Fibroblast of mammary gland (primary cell): ENCODE measurements around the gene ZNF425.

ENCODE experiments used
- DNase-seq: peaks from one replicate; pipeline ENCODE4 v3.0.0-alpha.2; 2010; ENCODE audit warnings: low read depth
- H3K4me3 ChIP-seq: 2 replicates; pipeline ENCODE4 v1.5.1; 2011; ENCODE audit warnings: low read depth, mild to moderate bottlenecking, low read length, moderate library complexity; ENCODE audit not compliant: control insufficient read depth
- TF ChIP-seq, protein P1 (sequence below): conservative IDR thresholded peaks from 2 replicates; pipeline ENCODE4 v1.5.1; 2011; ENCODE audit warnings: low read depth, low read length, inconsistent platforms; ENCODE audit not compliant: control insufficient read depth, insufficient read depth

The ZNF425 gene, protein sequence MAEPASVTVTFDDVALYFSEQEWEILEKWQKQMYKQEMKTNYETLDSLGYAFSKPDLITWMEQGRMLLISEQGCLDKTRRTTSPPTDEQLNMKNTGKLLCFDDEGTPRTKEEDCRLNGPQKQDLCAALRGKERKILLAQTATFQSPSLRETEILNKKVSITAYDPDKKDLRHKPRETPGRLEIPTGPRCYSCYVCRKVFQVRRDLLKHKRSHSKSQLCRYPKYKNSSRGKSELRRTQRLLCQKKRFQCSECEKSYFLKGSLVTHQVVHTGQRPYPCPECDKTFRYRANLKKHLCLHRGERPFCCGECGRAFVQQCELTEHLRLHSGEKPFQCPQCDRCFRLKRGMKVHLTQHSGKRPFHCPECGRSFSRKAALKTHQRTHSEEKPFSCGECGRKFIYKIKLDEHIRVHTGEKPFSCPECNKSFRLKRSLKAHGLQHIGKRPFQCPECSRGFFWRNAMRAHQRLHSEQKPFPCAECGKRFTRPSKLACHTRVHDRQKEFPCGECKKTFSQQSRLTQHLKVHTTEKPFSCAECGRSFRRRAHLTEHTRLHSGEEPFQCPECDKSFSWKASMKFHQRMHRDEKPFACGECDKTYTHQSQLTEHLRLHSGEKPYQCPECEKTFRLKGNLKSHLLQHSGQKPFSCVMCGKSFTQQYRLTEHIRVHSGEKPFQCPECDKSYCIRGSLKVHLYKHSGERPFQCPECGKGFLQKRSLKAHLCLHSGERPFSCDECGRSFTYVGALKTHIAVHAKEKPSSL

DNA sequence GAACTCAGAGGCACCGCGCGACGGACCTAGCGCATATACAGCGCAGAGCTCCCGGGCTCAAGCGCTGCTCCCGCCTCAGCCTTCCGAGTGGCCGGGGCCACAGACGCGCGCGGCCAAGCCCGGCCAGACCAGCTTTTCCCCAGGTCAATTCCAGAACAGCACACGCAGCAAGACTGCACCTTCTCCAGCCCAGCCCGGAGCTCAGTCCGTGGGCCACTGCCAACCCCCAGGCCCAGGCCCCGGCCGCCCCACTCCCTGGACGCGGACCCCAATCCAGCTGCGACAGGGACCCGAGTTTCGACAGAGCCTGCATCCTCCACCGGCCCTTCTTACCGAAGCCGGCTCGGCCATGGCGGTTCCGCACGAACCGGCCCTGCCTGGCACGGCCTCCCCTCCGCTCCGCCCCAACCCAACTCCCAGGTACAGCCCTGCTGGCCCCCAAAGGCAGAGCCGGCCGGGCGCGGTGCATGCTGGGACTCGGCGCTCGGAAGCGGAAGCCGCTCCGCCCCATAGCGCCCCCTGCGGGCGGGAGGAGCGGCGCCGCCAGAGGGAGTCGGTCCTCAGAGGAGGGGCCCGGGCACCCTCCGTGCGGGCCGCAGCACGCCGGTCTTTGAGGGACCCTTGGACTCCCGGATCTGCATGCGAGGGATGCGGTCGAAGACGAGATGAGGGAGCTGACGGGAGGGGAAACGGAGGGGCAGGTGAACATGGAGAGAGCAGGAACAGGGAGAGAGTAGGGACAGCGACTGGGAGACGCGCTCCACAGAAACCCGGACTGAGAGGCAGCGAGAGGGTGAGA is at the start of gene ZNF425:
Gene ZNF425, minus strand, starts transcription at position 462 of the 799 bp plus-strand sequence. Its CDS starts 111 bp downstream, at position 351.
- DNase-seq, result peak; percentile 85
- TF ChIP-seq, protein P1, sequence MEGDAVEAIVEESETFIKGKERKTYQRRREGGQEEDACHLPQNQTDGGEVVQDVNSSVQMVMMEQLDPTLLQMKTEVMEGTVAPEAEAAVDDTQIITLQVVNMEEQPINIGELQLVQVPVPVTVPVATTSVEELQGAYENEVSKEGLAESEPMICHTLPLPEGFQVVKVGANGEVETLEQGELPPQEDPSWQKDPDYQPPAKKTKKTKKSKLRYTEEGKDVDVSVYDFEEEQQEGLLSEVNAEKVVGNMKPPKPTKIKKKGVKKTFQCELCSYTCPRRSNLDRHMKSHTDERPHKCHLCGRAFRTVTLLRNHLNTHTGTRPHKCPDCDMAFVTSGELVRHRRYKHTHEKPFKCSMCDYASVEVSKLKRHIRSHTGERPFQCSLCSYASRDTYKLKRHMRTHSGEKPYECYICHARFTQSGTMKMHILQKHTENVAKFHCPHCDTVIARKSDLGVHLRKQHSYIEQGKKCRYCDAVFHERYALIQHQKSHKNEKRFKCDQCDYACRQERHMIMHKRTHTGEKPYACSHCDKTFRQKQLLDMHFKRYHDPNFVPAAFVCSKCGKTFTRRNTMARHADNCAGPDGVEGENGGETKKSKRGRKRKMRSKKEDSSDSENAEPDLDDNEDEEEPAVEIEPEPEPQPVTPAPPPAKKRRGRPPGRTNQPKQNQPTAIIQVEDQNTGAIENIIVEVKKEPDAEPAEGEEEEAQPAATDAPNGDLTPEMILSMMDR, result peak; percentile 56
- peak within 1 kb of the TSS; percentile 96 for H3K4me3 ChIP-seq

DNA sequence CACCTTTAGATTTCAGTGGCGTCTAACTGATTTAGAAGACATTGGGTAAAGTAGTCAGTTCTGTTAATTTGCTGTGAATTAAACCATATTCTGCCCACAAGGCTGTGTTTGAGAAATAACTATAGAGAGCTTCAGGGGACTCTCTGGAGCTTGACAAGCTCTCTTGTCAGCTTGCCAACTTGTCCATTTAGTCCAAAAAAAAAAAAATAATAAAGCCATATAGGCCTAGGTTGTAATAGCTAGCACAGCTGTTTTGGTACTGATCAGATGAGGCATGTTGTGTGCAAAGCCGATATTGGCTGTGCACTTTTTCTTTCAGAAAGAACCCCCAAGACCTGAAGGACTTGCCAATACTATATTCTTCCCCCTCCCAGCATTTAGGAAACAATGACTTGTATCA is 49.0 kb upstream of the ZNF425 start:
- TF ChIP-seq, protein P1, result no peak
- DNase-seq, result no peak
- H3K4me3 ChIP-seq, result no peak overlapping the region

DNA sequence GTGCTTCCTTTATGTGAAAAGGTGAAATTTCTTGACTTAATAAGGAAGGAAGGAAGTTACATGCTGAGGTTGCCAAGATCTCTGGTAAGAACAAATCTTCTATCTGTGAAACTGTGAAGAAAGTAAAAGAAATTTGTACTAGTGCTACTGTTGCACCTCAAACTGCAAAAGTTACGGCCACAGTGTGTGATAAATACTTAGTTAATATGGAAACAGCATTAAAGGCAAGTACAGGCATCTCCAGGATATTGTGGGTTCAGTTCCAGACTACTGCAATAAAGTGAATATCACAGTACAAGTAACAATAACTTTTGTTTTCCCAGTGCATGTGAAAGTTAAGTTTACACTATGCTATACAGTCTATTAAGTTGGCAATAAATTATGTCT is 46.4 kb upstream of the ZNF425 start:
- TF ChIP-seq, protein P1, result no peak
- H3K4me3 ChIP-seq, result no peak overlapping the region
- no peak for DNase-seq

DNA sequence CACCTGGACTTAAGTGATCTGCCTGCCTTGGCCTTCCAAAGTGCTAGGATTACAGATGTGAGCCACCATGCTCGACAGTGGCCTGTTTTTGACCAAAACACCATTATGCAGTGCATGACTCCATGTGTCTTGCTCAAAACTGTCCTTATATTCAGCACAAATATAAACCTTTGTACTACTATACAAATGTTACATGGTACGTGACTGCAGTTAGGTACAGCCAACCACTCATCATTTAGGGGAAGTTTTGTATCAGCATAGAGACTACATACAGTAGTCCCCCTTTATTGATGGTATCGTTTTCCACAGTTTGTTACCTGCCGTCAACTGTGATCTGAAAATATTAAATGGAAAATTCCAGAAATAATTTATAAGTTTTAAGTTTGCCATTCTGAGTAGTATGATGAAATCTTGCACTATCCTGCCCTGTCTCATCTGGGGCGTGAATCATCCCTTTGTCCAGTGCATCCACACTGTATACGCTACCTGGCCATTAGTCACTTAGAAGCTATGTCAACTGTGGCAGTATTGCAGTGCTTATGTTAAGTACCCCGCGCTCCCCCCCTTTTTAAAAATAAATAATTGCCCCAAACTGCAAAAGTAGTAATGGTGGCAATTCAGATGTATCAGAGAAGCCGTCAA is 45.9 kb upstream of the ZNF425 start:
- no peak overlapping the region for H3K4me3 ChIP-seq
- peak; percentile 32 for DNase-seq
- TF ChIP-seq, protein P1, result no peak

DNA sequence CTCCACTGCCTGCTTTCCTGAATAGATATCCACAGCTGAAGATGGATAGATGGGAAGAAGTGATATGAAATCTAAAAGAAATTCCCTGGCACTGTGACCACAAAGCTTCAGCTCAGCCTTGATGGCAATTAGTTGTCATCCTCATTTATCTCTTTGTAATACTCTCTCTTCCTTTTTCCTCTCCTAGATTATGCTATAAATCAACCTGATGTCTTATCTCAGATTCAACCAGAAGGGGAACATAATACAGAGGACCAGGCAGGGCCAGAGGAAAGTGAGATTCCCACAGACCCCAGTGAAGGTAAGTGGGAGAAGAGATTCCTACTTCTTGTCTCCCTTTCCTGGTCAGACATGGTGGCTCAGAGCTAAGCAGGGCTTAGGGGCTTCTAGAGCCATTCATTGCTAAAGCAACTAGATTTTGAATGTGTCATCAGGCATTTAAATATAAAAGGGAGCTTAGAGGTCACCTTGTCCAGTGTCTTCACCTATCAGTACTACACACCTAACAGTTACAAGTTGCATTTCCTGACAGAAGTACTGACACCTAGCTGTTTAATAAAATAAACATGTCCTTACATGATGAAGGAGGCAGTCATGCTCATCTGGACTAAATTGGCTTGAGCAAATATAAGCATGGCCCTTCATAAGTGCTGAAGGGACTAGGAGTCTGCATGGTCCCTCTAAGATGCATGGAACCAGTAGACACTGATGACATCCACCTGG is 40.7 kb upstream of the ZNF425 start:
- no peak for DNase-seq
- TF ChIP-seq, protein P1, result no peak
- no peak overlapping the region for H3K4me3 ChIP-seq
